ENCODE results near the gene FRMD6.

DNA sequence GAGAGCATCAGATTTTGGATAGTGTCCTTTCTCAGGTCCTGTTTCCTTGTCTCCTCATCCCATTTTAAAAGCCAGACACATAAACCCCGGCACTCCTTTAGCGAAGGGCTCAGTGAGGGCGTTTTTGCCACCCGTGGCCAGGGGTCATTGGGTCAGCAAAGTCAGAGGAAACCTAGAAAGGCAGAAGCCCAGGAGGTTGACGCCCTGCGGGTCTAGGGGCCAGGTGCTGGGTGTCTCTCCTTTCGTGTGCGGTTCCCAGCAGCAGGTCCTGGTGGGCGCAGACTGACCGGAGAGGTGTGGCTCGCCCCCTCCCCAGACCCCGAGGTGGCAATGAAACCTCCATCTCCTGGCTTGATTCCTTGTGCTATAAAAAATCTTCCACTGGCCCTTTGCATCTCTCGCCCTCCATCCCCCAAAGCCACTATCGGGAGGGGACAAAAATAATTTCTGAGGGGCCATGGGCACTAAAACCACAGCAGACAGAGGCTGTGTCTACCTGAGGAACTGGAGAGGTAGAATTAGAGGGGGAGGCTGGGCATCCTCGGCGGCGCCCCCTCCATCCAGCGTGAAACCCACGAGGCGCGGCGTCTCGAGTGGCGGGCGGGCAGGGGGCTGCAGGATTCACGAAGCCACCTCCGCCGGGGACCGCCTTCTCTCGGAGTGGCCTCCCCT is 858 bp upstream of the FRMD6 start:
- TF ChIP-seq POLR2A (IDR thresholded peaks at IDR 0.05): no peak
- TF ChIP-seq, protein P1, sequence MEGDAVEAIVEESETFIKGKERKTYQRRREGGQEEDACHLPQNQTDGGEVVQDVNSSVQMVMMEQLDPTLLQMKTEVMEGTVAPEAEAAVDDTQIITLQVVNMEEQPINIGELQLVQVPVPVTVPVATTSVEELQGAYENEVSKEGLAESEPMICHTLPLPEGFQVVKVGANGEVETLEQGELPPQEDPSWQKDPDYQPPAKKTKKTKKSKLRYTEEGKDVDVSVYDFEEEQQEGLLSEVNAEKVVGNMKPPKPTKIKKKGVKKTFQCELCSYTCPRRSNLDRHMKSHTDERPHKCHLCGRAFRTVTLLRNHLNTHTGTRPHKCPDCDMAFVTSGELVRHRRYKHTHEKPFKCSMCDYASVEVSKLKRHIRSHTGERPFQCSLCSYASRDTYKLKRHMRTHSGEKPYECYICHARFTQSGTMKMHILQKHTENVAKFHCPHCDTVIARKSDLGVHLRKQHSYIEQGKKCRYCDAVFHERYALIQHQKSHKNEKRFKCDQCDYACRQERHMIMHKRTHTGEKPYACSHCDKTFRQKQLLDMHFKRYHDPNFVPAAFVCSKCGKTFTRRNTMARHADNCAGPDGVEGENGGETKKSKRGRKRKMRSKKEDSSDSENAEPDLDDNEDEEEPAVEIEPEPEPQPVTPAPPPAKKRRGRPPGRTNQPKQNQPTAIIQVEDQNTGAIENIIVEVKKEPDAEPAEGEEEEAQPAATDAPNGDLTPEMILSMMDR (IDR thresholded peaks at IDR 0.05): no peak
- no peak for TF ChIP-seq POLR2AphosphoS5 (IDR thresholded peaks at IDR 0.05)
